Measurements from ENCODE around the gene PIP4K2A.

PIP4K2A gene

GRCh38 chr10:22662733-22663330 is 51.5 kb downstream of the PIP4K2A start:
- DNase-seq, result no peak

GRCh38 chr10:22659866-22660265 is 54.5 kb downstream of the PIP4K2A start:
- DNase-seq, result no peak

GRCh38 chr10:22658745-22659410 is 55.5 kb downstream of the PIP4K2A start:
- DNase-seq, result no peak

DNA sequence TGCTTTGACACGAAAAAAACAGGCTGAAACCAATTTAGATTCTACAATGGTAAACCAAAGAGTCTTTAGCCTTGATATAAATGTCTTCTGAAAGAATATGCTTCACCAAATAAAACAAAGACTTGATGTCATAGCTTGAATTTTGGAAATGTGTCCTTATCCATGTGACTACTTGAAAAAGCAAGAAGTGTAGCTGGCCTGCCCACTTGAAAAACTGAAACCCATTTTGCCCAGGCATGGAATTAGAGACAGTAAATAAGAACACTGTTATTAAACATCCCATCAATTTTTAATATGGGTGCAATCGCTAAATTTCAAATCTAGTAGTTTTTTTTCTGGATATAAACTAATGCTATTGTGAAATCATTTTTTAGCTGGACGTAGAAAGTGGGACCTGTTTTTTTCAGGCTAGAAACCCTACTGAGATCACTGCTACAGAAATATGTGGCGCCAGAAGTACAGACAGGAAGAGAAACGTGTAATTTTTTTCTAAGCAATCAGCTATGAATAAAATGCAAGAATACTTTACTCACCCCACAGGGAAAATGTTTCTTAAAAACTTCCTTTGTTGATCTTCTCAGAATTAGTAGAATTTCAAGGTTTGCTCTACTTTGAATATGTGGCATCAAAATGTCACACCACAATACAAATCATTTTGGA is 56.7 kb downstream of the PIP4K2A start:
- no peak for DNase-seq

- DNase-seq, result no peak
Observed at GRCh38 chr10:22657024-22657423, 57.4 kb downstream of the PIP4K2A start.

GRCh38 chr10:22656036-22656435 is 58.3 kb downstream of the PIP4K2A start:
- DNase-seq, result no peak

DNA sequence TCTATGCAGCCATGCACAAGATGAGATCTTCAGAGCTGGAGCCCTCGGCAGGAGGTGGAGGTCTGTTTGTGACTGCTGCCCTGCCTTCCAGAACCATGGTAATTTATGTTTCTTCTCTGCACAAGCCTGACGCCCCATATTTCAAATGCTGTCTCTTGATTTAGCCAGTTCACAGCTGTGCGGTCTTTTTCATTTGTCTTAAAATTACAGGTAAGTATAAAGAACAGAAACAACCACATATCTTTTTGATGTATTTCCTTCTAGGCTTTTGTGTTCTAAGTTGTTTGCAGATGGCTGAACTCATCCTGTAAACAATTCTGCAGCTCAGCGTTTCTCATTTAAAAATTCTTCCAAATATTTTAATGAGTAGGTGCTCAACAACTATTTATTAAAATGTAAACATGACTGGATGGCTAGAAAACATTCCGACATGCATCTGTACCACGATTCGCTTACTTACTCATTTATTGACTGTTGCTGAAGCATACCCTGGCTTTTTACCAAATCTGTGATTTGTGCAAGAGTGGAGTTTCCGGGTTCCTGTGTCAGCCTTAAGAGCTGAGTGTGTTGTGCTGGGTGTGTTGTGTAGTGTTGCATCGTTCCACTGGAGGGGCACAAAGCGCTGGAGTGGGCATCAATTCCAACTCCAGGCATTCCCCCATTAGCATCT is 58.9 kb downstream of the PIP4K2A start:
- DNase-seq, result no peak

DNA sequence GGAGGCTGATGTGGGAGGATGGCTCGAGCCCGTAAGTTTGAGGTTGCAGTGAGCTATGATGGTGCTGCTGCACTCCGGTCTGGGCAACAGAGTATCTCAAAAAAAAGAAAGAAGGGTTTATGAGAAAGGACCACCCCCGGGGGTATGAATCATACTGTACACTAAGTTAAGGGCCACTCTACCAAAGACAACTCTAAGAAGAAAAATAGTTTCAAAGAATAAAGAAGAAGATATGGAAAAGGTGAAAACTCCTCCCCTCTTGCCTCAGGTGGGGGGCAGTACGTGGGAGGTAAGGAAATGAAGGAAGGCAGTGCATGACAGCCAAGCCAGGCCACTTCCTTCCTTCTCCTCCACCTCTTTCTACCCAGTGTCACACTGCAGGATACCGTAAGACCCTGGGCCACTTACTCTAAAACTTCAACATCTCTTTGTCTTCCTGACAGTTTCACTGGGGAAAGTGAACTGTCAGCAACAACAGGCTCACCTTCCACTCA is 61.3 kb downstream of the PIP4K2A start:
- no peak for DNase-seq

DNA sequence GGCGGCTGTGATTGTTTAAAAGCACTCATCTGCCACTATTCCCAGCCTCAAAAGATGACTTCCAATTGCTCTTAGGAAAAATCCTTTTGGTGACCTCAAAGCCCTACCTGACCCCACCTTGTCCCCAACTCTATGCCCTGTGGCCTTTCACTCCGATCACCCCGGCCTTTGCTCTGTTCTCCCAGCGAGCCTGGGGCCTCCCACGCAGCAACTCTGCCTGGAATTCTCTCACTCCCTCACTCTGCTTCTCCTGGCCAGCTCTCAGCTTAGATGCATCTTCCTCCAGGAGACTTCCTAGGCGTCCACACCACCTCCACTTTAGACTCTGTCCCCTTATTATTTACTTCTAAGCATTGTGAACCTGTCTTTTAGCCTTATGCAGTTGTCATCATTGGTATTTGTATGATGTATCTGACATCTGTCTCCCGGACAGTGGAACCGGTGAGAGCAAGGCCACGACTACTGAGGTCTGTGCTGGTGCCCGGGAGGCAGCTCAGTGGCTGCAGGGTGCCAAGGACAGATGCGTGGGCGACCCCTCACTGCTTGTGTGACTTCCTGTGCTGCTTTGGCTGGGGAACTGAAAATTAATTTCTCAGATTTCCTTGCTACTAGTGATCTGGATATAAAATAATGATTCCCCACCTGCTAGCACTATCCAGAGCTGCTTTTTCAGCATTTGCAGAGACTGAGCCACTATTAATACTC is 63.0 kb downstream of the PIP4K2A start:
- no peak for DNase-seq

DNA sequence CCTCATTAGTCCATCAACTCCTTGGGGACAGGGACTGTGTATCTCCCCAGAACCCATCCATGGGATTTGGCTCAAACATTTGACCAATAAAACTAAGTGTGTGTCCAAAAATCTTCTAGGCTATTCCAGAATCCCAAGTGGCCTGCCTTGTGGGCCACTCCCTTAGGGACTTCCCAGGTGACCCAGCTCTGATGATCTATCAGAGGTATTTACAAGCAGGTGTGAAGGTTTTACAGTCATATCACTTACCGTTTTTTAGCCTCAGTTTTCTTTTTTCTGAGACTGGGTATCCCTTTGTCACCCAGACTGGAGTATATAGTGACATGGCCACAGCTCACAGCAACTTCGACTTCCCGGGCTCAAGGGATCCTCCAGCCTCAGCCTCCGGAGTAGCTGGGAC is 64.4 kb downstream of the PIP4K2A start:
- DNase-seq, result no peak

DNA sequence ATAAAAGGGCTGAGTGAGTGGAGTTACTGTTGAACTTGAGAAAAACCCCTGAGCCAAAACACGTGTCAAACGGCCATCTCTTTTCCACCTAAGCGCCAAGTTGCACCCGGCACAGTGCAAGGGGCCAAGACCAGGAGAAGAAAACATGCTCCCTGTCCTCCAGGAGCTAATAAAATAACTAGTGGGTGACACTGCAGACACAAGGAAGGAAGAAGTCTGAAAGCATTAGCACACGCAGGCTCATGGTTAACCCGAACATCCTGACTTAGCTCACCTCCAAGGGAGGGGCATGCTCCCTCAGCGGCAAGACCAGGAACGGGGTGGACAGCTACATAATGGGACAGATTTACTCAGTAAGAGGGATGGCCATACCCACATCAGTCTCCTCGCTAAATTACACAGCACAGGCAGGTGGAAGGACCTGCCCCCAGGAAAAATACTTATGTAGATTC is 65.0 kb downstream of the PIP4K2A start:
- DNase-seq, result no peak

DNA sequence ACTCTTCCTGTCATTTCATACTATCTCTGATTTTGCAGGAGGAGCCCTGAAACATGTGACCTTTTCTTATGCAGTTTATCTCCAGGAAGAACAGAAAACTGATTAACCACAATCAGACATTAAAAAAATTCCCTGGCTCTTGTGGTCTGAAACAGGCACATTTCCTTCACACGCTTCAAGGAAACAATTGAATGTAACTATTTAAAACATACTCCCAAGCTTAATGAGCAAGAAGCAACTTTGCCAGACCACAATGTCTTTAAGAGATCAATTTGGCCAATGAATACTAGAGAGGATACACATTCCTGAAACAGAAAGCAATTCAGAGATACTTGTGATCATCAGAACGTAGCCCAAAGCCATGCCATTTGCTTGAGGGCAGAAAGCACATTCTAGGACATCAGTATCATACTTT is 65.8 kb downstream of the PIP4K2A start:
- DNase-seq, result no peak

DNA sequence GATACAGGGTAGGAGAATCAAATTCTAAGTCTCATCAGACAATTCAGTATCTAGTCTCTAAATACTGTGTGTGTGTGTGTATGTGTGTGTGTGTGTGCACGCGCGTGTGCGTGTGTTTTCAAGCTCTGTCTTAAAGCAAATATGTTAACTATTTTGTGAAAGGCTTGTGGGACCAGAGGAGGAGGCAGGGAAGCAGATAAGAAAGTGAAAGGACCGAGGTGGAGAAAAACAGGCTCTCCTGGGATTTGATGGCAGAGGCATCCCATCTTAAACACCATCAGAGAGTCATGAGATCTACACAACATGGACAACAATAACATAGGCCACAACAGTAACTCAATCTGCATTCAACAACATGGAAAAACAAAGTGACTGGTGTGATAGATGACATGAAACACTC is 67.1 kb downstream of the PIP4K2A start:
- no peak for DNase-seq

- DNase-seq, result no peak
Observed at GRCh38 chr10:22646388-22646853, 68.0 kb downstream of the PIP4K2A start.

DNA sequence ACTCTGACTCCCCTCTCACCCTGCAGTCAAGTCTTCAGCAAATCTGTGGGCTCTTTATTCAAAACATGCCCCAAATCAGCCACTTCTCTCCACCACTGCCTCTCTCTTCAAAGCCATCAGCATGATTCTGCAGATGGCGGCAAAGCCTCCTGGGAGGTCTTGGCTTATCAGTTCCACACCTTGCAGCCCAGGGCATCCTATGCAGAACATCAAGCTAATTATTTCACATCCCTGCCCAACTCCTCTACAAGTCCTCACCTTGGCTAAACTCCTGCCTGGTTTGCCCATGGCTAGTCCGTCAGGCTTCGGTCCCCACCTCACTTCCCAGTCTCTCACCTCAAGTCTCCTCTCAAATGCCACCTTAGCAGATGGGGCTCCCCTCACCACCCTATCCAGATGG is 70.2 kb downstream of the PIP4K2A start:
- no peak for DNase-seq

GRCh38 chr10:22643775-22644174 is 70.6 kb downstream of the PIP4K2A start:
- no peak for DNase-seq

DNA sequence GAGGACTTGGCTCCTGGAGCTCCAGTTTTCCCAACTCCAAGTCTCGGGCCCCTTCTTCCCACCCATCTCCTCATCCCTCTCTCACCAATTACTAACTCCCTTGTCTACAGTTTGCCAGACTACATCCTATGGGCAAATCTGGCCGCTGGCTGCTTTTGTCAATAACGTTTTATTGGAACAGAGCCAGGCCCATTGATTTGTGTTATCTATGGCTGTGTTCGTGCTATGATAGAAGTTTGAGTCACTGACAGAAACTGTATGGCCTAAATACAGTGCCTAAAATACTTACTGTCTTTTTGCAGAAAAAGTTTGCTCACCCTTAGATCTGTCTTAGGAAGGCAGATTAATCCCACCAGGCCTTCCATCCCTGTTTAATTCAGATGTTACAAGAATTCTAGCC is 71.3 kb downstream of the PIP4K2A start:
- no peak for DNase-seq

GRCh38 chr10:22641743-22642142 is 72.6 kb downstream of the PIP4K2A start:
- no peak for DNase-seq

DNA sequence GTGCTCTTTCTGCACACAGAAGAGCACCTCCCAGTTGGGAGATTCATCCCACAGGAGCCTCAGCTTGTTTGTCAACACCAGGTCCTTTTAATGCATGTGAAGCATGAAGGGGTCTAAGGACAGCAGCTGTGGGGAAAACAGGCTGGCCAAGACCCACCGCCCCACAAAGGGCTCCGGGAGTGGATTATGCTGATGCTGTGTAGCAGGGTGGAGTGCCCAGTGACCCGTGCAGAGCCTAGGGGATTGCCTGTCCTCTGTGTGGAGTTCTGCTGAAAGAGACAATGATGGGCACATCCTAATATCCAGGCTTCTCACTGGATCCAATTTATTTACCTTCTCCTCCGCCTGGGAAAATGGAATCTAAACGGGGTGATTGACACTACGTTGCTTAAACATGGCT is 74.0 kb downstream of the PIP4K2A start:
- DNase-seq, result no peak

- no peak for DNase-seq
Observed at GRCh38 chr10:22638863-22639262, 75.5 kb downstream of the PIP4K2A start.

- no peak for DNase-seq
Observed at GRCh38 chr10:22637491-22637890, 76.9 kb downstream of the PIP4K2A start.

- no peak for DNase-seq
Observed at GRCh38 chr10:22635650-22636049, 78.7 kb downstream of the PIP4K2A start.
